ENCODE data around the gene PDIA2. TPM values are rescaled to one million over a fixed set of nuclear protein-coding genes. Genes with fewer than 3 reads are reported as not detected.
A peak's percentile ranks its signal among the peaks of the same experiment; 100 is the strongest.

Gene PDIA2
- total RNA-seq, 4 donors from 2014 or later: 0.81 to 0.93 TPM; not detected in 2

DNA sequence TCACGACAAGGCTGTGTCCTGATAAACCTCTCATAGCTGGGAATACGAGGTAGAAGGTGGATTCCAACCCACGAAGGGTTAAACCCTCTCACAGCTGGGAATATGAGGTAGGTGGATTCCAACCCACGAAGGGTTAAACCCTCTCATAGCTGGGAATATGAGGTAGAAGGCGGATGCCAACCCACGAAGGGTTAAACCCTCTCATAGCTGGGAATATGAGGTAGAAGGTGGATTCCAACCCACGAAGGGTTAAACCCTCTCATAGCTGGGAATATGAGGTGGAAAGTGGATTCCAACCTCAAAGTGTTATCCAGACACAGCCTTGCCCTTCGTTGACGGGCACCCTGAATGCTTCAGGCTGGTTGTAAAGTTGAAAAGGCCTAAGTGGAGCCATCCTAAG, 38.6 kb downstream of the PDIA2 start:
- Histone ChIP-seq H3K27ac (no peak overlapping the region), H3K36me3 (peaks cover 0 to 21% of the 10 kb centered on the region in 2 donors), H3K27me3 (no peaks in the 10 kb centered on the region), H3K4me1 (peaks cover 0 to 34% (median 0%) of the 10 kb centered on the region in 3 donors), H3K4me3 (no peak overlapping the region), H3K9me3 (no peaks in the 10 kb centered on the region)
- no peak for TF ChIP-seq POLR2A (IDR thresholded peaks at IDR 0.05)
- TF ChIP-seq POLR2AphosphoS5 (IDR thresholded peaks at IDR 0.05): no peak
- TF ChIP-seq, protein P1, sequence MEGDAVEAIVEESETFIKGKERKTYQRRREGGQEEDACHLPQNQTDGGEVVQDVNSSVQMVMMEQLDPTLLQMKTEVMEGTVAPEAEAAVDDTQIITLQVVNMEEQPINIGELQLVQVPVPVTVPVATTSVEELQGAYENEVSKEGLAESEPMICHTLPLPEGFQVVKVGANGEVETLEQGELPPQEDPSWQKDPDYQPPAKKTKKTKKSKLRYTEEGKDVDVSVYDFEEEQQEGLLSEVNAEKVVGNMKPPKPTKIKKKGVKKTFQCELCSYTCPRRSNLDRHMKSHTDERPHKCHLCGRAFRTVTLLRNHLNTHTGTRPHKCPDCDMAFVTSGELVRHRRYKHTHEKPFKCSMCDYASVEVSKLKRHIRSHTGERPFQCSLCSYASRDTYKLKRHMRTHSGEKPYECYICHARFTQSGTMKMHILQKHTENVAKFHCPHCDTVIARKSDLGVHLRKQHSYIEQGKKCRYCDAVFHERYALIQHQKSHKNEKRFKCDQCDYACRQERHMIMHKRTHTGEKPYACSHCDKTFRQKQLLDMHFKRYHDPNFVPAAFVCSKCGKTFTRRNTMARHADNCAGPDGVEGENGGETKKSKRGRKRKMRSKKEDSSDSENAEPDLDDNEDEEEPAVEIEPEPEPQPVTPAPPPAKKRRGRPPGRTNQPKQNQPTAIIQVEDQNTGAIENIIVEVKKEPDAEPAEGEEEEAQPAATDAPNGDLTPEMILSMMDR (IDR thresholded peaks at IDR 0.05): no peak
- no peak for TF ChIP-seq EP300 (IDR thresholded peaks at IDR 0.05)
- ATAC-seq: no peak
- 62 to 72% methylated on average over 8 to 9 of the region's 9 CpGs for WGBS, 2 donors (ENCODE audit: low coverage in 1 of 2)

DNA sequence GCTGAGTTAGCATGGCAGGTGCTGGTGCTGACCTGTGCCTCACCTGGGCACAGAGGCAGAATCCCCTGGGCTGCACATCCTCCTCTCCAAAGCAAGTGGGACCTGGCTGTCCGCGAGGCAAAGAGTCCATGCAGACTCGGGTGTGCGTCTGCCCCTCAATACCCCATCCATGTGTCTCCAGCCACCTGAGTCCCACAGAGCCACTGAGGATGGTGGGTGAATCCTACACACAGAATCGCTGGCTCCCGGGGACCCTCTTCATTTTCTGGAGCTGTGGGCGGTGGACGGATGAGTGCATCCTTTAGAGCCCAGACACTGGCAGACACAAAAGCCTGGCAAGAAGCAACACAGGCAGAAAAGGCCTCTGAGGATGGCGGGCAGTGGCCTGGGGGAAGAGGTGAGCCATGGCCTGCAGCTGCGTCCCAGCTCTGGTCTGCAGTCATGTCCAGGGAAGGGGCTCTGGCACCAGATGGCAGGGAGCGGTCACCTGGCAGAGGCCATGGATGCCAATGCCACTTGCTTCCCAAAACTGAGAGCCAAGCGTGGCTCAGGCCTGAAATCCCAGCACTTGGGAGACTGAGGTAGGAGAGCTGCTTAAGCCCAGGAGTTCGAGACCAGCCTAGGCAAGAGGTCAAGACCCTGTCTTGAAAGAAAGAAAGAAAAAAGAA, 39.6 kb downstream of the PDIA2 start:
- Histone ChIP-seq H3K4me3 (no peak overlapping the region), H3K36me3 (peaks cover 0 to 21% of the 10 kb centered on the region in 2 donors), H3K9me3 (no peaks in the 10 kb centered on the region), H3K4me1 (peaks cover 0 to 45% (median 3%) of the 10 kb centered on the region in 3 donors), H3K27me3 (no peaks in the 10 kb centered on the region), H3K27ac (no peak overlapping the region)
- WGBS, 2 donors (ENCODE audit: low coverage in 1 of 2): 80% methylated on average over 3 of the region's 13 CpGs; no CpG with 5 or more reads in 1 of the 2 donors
- no peak for TF ChIP-seq POLR2A (IDR thresholded peaks at IDR 0.05)
- ATAC-seq: no peak

DNA sequence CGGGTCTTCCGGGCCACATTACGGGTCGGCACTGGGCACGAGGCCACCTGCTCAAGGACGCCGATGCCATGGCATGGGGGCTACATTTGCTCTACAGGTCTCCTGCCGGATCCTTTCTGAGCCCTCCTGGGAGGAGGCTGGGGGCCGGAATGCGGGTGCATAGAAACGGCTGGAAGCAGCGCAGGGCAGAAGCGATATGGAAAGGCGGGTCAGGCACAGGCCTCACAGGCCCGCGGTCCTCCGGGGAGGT, 41.2 kb downstream of the PDIA2 start:
- H3K4me1 ChIP-seq: peaks cover 0 to 57% (median 8%) of the 10 kb centered on the region in 3 donors
- 0 to 30% methylated on average over 1 to 2 of the region's 17 CpGs for WGBS, 2 donors (ENCODE audit: low coverage in 1 of 2)

DNA sequence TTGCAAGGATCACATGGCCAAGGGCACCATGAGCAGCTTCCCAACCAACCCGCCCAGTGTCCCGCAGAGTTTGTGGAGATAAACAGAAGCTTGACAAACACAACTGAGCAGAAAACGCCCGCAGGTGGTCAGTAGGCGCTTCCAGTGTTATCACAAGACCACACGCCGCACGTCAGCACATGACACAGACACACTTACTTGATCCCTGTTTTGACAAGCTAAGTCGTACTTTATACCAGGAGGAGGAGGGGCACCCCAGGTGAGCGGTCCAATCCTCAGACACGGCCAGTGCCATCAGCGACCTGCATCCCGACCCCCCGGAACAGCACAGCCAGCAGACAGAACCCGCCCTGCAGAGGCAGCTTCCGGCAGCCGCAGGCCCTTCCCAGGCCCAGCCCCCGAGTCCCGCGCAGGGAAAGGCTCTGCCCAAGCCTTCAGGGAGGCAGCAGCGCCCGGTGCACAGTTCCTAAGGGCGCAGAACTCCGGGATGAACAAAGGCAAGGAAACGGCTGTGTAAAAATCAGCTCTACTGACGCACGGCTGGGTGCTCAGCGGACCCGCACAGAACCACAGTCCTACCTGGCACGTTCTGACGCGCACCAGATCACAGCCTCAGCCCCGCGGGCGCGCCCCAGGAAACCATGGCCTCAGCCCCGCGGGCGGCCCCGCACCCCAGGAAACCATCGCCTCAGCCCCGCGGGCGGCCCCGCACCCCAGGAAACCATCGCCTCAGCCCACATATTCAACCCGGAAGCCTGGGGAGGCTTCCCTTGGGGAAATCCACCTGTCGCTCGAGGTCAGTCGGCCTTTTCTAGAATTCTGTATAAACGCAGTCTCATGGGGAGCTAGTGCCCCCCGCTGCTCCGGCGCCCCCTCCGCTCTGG, 41.7 kb downstream of the PDIA2 start:
- no peak for TF ChIP-seq EP300 (IDR thresholded peaks at IDR 0.05)
- TF ChIP-seq, protein P1 (IDR thresholded peaks at IDR 0.05): no peak
- TF ChIP-seq POLR2AphosphoS5 (IDR thresholded peaks at IDR 0.05): no peak
- TF ChIP-seq POLR2A (IDR thresholded peaks at IDR 0.05): no peak
- 75 to 76% methylated on average over 5 to 13 of the region's 55 CpGs for WGBS, 2 donors (ENCODE audit: low coverage in 1 of 2)
- no peaks in the 10 kb centered on the region for H3K9me3 ChIP-seq
- no peaks in the 10 kb centered on the region for H3K36me3 ChIP-seq
- peaks cover 0 to 57% (median 8%) of the 10 kb centered on the region in 3 donors for H3K4me1 ChIP-seq
- H3K4me3 ChIP-seq: peak overlapping the region in 1 of 2 donors; percentile 18
- H3K27me3 ChIP-seq: no peaks in the 10 kb centered on the region
- ATAC-seq: no peak
- H3K27ac ChIP-seq: peak overlapping the region in 1 of 4 donors; percentile 7

More for the DNA sequence above, 41.2 kb downstream of the PDIA2 start:
- no peak for ATAC-seq
- H3K27ac ChIP-seq: no peak overlapping the region
- no peak overlapping the region for H3K4me3 ChIP-seq
- no peaks in the 10 kb centered on the region for H3K27me3 ChIP-seq
- no peaks in the 10 kb centered on the region for H3K9me3 ChIP-seq
- peaks cover 0 to 6% of the 10 kb centered on the region in 2 donors for H3K36me3 ChIP-seq
- no peak for TF ChIP-seq EP300 (IDR thresholded peaks at IDR 0.05)
- TF ChIP-seq POLR2AphosphoS5 (IDR thresholded peaks at IDR 0.05): no peak
- TF ChIP-seq POLR2A (IDR thresholded peaks at IDR 0.05): no peak
- TF ChIP-seq, protein P1 (IDR thresholded peaks at IDR 0.05): no peak

DNA sequence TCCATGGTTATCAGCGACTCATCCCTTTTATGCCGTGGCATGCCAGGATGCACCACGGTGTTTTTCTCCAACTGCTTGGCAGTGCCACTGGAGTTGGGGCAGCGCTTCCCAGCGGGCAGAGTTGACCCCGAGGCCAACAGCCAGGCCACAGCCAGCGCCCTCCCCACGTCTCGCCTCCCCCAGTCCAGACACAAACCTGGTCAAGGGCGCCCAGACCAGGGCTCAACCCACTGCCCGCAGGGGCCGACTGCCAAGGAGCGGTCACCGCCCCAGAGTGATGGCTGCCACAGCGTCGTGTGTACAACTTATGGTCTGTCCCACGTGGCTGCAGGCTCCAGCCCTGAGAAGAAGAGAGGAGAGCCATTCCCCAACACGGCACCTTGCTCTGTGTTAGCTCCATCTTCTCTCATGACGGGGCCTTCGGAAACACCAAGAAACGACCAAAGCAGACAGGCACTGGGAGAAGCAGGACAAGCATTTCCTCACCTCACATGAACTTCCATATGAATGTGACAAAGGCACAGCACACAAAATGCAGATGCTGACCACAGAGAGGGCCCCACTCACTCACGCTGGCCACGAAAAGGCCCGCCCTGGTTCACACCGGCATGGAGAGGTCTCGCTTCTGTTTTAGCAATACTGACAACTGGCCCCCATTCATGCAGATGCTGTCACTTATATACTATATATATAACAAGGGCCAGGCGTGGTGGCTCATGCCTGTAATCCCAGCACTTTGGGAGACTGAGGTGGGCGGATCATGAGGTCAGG, 42.6 kb downstream of the PDIA2 start:
- no peaks in the 10 kb centered on the region for H3K9me3 ChIP-seq
- WGBS, 2 donors (ENCODE audit: low coverage in 1 of 2): 88 to 93% methylated on average over 10 to 12 of the region's 28 CpGs
- peaks cover 0 to 63% (median 9%) of the 10 kb centered on the region in 3 donors for H3K4me1 ChIP-seq
- no peak for ATAC-seq
- no peaks in the 10 kb centered on the region for H3K27me3 ChIP-seq
- peak overlapping the region in 1 of 4 donors; percentile 7 for H3K27ac ChIP-seq
- TF ChIP-seq, protein P1 (IDR thresholded peaks at IDR 0.05): no peak
- no peak for TF ChIP-seq POLR2AphosphoS5 (IDR thresholded peaks at IDR 0.05)
- TF ChIP-seq EP300 (IDR thresholded peaks at IDR 0.05): no peak
- no peak for TF ChIP-seq POLR2A (IDR thresholded peaks at IDR 0.05)
- peak overlapping the region in 1 of 2 donors; percentile 18 for H3K4me3 ChIP-seq
- H3K36me3 ChIP-seq: peaks cover 0 to 3% of the 10 kb centered on the region in 2 donors
